ENCODE data around the gene TUBB8. TPM values are rescaled to one million over a fixed set of nuclear protein-coding genes. Genes with fewer than 3 reads are reported as not detected.

Gene TUBB8
- total RNA-seq, 2 experiments from 2014 or later, result not detected

Other genes with a start within 250 kb of the TUBB8 start
- 10 to 100 TPM; 31.8 to 37.6 TPM for gene ZMYND11, start 86.2 kb upstream of the TUBB8 start, total RNA-seq